Measurements from ENCODE around the gene IQGAP2.
"Not testable (repeated sequence)": the region's sequence is repeated elsewhere in the genome, so short reads cannot be mapped to it uniquely, and the experiment has no call there.

IQGAP2 gene

DNA sequence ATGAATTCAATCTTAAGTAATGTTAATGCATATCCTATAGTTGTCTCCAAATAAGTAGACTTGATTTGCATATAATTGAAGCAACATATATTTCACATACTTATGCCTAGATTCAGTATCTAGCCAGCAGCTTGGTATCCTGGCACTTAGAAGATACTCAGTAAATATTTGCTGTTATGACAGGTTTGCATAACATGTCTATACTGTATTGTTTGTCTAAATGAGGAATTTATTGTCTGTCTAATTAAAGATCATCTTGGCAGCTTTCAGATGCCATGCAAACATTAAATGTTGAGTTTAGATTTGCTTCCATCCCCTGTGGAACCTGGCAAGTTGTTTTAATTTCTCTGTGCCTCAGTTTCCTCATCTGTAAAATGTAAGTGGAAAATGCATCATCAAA, 9.4 kb downstream of the IQGAP2 start:
- DNase-seq (ENCODE audit: low read depth in 1 of 2, low spot score in 1 of 2): no peak

DNA sequence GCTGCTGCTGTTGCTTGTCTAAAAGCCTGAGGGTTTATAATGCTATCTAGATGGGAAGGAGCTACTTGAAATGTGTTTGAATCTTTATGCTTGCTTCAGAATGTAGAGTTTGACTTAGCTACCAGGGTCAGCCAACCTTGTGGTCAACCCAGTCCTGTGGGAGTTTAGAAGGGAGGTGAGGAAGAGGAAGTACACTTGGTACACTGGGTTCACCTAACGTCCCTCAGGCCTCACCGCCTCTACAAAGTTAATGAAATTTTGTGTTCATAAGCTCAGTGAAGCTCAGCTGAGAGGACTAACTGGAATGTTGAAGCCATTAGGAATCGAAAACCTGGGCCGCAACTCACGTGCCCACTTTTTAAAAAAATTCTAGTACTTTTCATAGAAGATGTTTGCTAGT, 10.7 kb downstream of the IQGAP2 start:
- DNase-seq (ENCODE audit: low read depth in 1 of 2, low spot score in 1 of 2): no peak

DNA sequence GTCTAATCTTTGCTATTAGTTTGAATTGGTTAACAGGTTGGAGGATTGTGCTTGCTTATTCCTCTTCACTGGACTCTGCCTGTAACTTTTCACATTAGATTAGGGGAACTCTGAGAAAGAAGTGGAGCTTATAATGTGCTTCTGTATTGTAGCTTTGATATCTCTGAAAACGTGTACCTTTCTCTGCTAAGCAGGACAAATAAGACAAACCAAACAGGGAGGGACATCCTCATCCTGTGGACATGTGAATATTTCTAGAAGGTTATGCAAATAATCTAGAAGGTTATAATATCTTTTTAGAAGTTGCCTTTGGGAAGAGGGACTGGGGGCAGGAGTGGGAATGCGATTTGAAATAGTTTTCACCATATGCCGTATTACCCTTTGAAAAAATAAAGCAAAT, 11.7 kb downstream of the IQGAP2 start:
- DNase-seq (ENCODE audit: low read depth in 1 of 2, low spot score in 1 of 2): no peak

DNA sequence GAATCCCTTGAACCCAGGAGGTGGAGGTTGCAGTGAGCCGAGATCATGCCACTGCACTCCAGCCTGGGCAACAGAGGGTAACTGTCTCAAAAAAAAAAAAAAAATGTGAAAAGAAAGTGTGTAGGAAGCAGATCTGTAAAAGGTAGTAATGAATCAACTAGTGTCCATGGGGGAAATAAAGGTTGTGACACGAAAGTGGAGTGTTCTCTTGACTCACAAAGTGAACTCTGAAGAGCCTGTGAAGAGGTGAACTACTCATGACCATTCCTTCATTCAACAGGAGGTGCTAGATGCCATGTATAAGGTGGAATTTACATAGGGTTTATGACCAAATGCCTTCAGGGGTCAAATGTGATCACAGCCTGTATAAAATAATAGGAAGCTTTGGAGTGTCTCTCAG, 12.8 kb downstream of the IQGAP2 start:
- no peak for DNase-seq (ENCODE audit: low read depth in 1 of 2, low spot score in 1 of 2)

DNA sequence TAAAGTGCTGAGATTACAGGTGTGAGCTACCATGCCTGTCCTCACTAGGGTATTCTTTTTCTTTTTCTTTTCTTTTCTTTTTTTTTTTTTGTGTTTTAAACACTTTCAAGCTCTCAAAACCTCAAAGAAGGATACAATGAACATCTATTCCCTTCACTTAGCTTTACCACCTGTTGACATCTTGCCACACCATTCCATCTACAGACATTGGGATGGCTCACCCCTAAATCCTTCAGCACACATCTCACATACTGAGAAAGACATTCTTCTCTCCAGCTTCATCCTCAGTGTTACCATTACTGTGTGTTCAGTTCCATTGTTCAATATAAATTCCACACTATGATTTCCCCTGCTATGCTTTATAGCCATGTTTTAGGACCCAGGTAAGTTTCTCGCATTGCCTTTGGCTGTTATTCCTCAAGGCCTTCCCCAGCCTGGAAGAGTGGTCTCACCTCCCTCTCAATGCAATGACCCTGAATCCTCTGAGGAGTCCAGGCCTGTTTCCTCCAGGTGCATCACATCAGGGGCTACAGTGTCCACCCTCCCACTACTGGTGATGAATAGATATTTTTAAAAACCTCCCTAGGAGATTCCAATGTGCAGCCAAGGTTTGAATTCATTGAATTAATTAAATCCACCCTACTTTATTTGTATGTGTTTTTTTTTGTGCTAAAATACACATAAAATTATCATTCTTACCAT, 16.7 kb downstream of the IQGAP2 start:
- DNase-seq (ENCODE audit: low read depth in 1 of 2, low spot score in 1 of 2): no peak

DNA sequence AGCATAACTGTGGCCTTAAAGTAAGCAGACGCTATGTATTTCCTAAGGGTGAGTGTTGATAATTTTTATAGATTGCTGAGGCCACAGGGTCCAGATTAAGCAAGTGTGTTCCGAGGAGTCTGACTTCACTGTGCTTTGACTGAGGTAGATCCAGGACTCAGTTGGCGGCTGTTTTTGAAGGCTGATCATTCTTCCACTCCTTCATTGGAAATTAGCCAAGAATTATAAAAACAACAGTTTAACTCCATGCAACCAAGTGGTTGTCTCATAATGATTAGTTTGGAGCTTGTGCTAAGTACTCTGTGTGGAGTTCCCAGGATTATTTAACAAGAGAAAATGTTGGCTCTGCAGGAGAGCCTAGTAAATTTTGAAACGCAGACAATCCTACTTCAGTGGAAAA, 19.1 kb downstream of the IQGAP2 start:
- no peak for DNase-seq (ENCODE audit: low read depth in 1 of 2, low spot score in 1 of 2)

DNA sequence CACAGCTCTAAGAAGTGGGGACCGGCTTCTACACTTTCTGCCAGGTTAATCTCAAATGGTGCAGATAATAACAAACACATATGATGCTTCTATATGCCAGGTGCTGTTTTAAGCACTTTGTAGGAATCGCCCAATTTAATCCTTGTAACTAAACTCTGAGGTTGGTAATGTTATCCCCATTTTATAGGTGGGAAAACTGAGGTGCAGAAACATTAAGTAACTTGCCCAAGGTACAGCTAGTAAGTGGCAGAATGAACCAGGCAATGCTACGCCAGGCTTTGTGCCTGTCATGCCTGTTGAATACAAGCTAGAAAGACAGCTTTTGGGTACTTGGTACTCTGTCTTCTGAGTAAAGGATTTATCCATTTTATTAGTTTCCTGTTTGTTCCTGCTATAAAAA, 19.7 kb downstream of the IQGAP2 start:
- no peak for DNase-seq (ENCODE audit: low read depth in 1 of 2, low spot score in 1 of 2)

DNA sequence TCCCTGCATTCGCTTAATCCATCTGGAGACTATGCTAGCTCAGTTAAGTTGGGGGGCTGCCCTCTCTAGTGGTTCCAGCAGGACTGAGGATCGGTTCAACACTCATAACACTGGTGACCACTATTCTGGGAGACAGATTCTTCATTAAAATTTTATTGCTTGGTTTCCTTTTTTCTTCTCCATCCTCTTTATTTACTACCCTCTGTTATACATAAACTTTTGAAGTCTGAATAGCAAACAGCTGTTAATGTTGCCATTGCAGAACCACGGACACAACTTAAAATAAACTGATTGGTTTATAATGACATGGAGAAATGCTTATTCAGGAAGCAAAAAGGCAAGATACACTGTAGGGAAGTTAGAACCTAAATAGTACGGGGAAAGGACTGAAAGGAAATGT, 22.1 kb downstream of the IQGAP2 start:
- DNase-seq (ENCODE audit: low read depth in 1 of 2, low spot score in 1 of 2): no peak

DNA sequence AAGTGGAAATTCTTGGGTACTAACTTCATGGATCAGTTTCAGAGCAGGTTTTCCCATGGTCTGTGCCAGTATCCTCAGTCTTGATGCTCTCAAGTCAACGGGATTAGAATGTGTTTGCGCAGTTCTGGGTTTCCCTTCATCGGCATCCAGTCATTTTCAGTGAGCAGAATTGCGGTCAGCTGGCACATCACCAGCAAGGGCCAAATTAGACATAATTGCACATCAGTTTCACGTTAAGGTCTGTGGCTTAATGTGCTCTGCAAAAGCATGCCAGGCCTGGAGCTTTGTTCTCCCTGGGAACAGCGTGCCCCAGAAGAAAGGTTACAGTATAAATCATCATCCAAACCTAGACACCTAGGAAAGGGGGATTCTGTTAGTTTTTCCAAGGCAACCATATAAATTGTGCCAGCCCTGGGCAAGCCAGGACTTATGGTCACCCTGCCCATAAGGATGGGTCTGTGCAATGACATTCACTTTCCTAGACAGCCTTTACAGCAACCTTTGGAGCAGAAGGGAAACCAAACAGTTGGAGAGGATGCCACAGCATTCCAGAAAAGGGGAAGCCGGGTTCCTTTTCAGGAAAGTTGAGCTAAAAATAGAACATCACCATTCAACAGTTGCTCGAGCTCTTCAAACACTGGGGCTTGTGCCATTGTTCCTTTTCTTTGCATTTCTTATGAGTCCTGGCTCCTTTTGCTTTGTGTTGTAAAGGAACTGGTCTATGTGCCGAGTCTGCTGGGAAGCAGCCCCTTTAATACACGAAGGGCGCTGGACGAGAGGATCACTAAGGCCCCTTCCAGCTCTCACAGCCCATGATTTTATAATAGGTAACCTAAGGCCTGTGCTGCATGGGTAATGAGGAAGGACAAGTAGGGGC, 23.1 kb downstream of the IQGAP2 start:
- no peak for DNase-seq (ENCODE audit: low read depth in 1 of 2, low spot score in 1 of 2)

DNA sequence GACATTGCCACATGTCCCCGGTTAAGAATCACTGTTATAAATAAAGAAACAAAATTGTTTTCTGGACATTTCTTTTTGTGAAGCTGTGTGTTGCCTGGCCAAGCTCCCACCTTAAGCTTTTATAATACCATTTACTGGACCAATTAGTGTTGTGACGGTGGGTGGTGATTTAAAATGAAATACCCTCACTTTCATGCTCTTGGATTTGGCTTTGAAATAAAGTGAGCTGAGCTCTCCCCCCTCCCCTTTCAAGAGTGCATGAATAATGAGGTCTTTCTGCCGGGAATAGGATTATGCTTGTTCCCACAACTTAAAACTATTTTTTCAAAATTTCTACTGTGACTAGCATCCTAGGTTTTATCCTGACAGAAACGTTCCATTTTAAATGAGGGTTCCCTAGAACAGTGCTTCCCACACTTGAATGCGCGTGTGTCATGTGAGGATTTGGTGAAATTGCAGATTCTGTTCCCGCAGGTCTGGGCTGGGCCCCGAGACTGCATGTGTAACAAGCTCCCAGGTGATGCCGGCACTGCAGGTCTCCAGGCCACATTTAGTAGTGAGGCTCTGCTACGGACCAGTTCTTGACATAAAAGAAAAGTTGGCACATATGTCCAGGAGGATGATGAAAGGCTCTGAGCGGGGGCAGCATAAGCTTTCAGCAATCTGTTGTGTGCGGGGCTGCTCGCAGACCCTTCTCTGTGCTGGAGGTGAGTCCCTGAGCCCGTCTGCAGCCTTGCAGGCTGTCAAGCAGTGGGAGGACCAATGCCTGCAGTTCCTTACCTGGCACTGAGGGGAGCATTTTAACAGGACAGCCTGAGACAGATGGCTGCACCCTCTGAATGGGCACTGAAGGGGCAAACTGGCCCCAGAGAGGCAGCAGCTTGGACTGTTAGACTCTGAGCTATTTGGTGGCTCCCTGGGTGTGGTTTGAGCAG, 24.4 kb downstream of the IQGAP2 start:
- DNase-seq (ENCODE audit: low read depth in 1 of 2, low spot score in 1 of 2): no peak

DNA sequence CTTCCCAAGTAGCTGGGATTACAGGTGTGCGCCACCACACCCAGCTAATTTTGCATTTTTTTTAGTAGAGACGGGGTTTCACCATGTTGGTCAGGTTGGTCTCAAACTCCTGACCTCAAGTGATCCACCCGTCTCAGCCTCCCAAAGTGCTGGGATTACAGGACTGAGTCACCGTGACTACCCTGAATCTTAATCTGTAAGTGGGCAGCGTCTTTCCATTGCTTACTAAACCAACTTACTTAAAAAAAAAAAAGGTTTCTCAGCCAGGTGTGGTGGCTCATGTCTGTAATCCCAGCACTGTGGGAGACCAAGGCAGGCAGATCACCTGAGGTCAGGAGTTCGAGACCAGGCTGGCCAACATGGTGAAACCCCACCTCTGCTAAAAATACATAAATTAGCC, 25.5 kb downstream of the IQGAP2 start:
- DNase-seq (ENCODE audit: low read depth in 1 of 2, low spot score in 1 of 2): not testable (repeated sequence)

DNA sequence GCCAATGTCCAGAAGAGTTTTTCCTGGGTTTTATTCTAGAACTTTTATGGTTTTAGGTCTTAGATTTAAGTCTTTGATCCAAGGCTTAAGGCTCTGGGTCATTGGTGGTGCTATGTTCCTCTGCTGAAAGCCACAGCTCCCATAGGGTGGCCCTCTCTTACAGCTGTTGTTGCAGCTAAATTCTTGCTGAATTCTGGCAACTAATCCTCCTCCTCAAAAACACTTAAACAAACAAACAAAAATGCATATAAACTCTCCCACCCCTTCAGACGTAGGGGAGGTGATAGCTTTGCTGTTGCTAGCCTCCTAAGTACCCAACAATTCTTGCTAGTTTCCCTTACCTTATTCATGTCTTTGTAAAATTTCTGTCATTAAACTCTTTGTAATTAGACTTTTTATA, 30.2 kb downstream of the IQGAP2 start:
- DNase-seq (ENCODE audit: low read depth in 1 of 2, low spot score in 1 of 2): no peak

DNA sequence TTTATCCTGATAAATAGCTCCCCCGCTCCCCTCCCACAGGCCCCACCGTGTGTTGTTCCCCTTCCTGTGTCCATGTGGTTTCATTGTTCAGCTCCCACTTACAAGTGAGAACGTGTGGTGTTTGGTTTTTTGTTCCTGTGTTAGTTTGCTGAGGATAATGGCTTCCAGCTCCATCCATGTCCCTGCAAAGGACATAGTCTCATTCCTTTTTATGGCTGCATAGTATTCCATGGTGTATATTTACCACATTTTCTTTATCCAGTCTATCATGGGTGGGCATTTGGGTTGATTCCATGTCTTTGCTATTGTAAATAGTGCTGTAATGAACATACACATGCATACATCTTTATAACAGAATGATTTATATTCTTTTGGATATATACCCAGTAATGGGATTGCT, 34.4 kb downstream of the IQGAP2 start:
- DNase-seq (ENCODE audit: low read depth in 1 of 2, low spot score in 1 of 2): not testable (repeated sequence)

DNA sequence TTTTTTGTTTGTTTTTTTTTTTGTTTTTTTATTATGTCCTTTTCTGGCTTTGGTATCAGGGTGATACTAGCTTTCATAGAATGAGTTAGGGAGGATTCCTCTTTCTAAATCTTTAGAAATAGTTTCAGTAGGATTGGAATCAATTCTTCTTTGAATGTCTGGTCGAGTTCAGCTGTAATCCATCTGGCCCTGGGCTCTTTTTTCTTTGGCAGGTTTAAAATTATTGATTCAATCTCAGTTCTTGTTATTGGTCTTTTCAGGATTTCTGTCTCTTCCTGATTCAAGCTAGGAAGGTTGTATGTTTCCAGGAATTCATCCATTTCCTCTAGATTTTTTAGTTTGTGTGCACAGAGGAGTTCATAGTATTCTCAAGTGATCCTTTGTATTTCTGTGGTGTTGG, 34.9 kb downstream of the IQGAP2 start:
- DNase-seq (ENCODE audit: low read depth in 1 of 2, low spot score in 1 of 2): no peak

DNA sequence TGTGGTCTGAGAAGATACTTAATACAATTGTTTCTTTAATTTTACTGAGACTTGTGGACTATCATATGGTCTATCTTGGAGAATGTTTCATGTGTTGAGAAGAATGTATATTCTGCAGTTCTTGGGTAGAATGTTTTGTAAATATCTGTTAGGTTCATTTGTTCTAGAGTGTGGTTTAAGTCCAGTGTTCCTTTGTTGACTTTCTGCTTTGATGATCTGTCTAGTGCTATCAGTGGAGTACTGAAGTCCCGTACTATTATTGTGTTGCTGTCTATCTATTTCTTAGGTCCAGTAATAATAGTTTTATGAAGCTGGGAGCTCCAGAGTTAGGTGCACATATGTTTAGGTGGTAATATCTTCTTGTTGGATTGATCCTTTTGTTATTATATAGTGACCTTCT, 36.1 kb downstream of the IQGAP2 start:
- DNase-seq (ENCODE audit: low read depth in 1 of 2, low spot score in 1 of 2): no peak

DNA sequence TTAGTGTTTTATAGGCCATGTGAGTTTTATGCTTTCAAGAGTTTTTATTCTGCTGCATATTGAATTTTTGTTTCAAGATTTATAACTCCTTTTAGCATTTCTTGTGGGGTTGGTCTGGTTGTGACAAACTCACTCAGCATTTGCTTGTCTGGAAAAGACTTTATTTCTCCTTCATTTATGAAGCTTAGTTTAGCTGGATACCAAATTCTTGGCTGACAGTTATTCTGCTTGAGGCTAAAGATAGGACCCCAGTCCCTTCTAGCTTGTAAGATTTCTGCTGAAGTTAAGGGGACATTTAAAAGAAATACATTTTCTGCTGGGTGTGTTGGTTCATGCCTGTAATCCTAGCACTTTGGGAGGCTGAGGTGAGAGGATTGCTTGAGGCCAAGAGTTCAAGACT, 36.8 kb downstream of the IQGAP2 start:
- no peak for DNase-seq (ENCODE audit: low read depth in 1 of 2, low spot score in 1 of 2)

DNA sequence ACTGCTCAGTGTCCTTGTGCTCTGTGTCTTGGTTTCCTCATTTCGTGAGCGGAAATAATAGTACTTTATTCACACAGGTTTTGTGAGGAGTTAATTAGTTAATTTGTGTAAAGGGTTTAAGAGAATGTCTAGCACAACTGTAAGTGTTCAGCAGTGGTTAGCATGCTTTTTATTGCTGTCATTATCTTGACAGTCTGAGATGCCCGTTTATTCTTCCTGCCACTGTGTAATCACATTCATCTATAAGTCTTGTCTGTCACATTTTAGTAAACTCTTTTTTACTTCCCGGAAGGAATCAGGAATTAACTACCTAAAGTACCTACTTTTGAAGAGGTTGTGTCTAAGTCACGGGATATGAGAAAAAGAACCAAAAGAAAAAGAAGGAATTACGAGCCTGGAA, 38.0 kb downstream of the IQGAP2 start:
- DNase-seq (ENCODE audit: low read depth in 1 of 2, low spot score in 1 of 2): no peak

DNA sequence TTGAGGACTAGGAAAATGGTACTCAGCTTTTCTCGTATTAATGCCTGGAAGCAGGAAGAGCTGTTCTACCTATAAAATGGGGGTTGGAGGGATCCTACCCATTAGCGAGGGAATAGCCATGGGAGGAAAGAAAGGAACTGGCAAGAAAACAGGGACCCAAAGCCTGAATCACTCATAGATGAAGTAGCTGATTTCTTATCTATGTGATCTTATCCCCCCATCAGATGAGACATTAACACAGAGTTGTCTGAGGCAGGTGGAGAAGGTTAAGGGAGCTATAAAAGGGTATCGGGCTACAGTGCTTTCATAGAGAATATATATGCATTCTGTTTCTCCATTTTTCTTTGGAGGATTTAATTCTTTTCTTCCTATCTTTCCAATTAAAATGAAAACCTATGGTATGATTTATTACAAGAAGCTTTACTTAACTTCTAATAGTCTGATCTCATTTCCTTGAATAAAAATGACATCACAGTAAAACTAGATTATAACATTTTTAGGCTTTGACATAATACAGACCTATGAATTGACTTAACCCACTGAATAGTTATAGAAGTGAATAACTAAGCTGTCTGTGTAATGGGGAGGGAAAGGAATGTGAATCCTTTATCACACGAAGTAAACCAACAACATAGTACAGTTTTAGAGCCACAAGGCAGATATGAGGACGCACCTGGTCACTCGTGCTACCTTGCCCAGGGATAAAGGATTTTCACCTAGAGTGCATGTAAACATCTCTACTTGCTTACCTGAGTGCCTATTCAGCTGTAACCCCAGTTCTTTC, 39.0 kb downstream of the IQGAP2 start:
- no peak for DNase-seq (ENCODE audit: low read depth in 1 of 2, low spot score in 1 of 2)

DNA sequence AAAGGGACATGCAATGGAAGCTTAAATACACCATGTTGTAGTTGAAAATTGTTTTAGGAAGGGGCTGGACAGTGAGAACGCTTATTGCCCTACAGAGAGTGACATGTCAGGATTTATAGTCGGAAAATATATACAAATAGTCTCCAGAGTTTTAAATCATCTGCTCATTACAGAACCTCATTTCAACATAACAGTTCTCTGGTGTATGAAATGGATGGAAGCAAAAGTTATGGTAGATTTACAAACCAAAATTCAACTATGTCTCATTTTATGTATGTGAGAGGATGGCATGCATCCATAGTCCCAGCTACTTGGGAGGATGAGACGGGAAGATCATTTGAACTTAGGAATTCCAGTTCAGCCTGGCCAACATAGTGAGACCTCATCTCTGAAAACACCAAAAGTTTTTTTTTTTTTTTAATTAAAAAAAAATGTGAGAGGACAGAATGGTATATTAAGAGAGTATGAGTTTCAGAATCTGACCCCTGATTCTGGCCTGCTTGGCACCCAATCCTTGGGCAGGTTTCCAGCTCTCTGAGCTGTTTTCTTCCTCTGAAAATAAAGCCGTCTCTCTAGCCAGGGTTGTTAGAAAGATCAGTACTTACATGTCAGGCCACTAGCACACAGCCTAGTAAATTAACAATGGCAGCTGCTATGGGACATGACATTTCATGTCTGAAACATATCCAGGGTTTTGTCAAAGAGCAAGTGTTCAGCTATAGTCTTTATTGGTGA, 40.1 kb downstream of the IQGAP2 start:
- no peak for DNase-seq (ENCODE audit: low read depth in 1 of 2, low spot score in 1 of 2)

DNA sequence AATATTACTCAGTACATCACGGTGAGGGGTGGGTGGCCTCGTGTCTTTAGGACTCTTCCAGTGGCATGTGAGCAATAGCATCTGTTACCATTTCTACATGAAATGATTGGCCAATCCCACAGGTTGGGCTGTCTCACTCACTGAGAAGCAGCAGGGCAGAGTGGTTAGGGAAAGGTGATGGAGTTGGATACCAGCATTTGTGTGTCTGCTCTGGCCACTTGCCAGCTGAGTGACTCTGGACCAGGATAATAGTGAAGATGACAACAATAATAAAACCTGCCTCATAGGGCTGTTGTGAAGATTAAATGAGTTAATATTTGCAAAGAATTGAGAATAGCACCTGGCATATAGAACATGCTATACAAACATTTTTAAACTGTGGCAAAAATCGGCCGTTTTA, 42.0 kb downstream of the IQGAP2 start:
- no peak for DNase-seq (ENCODE audit: low read depth in 1 of 2, low spot score in 1 of 2)
